ENCODE results near the gene ABRACL. TPM values are rescaled to one million over a fixed set of nuclear protein-coding genes. Genes with fewer than 3 reads are reported as not detected.

Gene ABRACL
- polyA plus RNA-seq, 1 donor (not counting 4 experiments of a cell fraction or from before 2014, with no cell fraction given): 120 TPM

DNA sequence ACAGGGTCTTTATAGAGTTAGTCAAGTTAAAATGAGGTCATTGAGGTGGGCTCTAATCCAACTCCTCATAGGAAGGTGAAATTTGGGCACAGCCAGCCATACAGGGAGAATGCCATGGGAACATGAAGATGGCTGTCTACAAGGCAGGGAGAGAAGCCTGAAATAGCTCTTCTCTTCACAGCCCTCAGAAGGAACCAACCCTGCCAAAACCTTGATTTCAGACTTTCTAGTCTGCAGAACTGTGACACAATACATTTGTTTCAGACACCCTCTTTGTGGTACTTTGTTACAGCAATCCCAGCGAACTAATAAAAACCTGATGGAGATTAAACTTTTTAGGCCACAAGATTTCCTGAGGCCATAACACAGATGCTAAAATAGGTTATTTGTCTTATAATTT is 63.3 kb downstream of the ABRACL start:
- no peak overlapping the region for H3K9ac ChIP-seq (ENCODE audit: control insufficient read depth, extremely low read depth, insufficient read depth, low read length)
- FAIRE-seq (no peak), DNase-seq (ENCODE audit: low read depth, low spot score) (no peak)
- no peaks in the 10 kb centered on the region for H3K36me3 ChIP-seq (ENCODE audit: control insufficient read depth in 2 of 2, extremely low read depth in 1 of 2, insufficient read depth in 2 of 2, low read length in 2 of 2)
- no peaks in the 10 kb centered on the region for H4K20me1 ChIP-seq (ENCODE audit: control insufficient read depth, extremely low read depth, insufficient read depth, low read length)
- H3K4me2 ChIP-seq (ENCODE audit: control insufficient read depth, extremely low read depth, insufficient read depth, low read depth, low read length): no peak overlapping the region
- H3K27ac ChIP-seq (ENCODE audit: control insufficient read depth, insufficient read depth, low read length): no peak overlapping the region
- H3K4me1 ChIP-seq (ENCODE audit: control insufficient read depth, extremely low read depth, insufficient read depth, low read length): no peaks in the 10 kb centered on the region
- no peaks in the 10 kb centered on the region for H3K9me1 ChIP-seq (ENCODE audit: control insufficient read depth, extremely low read depth, insufficient read depth, low read length)
- no peak overlapping the region for H2AFZ ChIP-seq (ENCODE audit: control insufficient read depth, low read length)
- no peaks in the 10 kb centered on the region for H3K27me3 ChIP-seq (ENCODE audit: control insufficient read depth, extremely low read depth, insufficient read depth, low read length)
- H3K79me2 ChIP-seq (ENCODE audit: control insufficient read depth, insufficient read depth, low read length): no peaks in the 10 kb centered on the region
- no peaks in the 10 kb centered on the region for H3K9me3 ChIP-seq (ENCODE audit: control insufficient read depth, low read depth, low read length)
- dilution Hi-C loops (cut with MboI; ENCODE audit: extremely low pct_ligation_motif_present, low sequenced_read_pairs): no loop called here
- H3K4me3 ChIP-seq (ENCODE audit: control insufficient read depth in 2 of 3, extremely low read depth in 1 of 3, insufficient read depth in 2 of 3, low read depth in 1 of 3, low read length in 3 of 3): no peak overlapping the region
- TF ChIP-seq CTCF (optimal IDR thresholded peaks at IDR 0.05 in 1 of 3, IDR thresholded peaks at IDR 0.05 in 1 of 3, conservative IDR thresholded peaks at IDR 0.05 in 1 of 3; ENCODE audit: extremely low read depth in 1 of 3, insufficient read depth in 2 of 3, low read length in 3 of 3): no peak
- no peak for TF ChIP-seq EZH2 (IDR thresholded peaks at IDR 0.05; ENCODE audit: low read length)

Other genes starting within 250 kb of the ABRACL start
- 0.01 to 0.06 TPM in 2 of 3 replicates, not detected in the other for gene ECT2L, start 232.7 kb upstream of the ABRACL start, polyA plus RNA-seq
- gene REPS1, start 40.5 kb upstream of the ABRACL start, polyA plus RNA-seq: 42.9 to 61.3 TPM (median 55.0 TPM) in 3 replicates
- gene HECA, start 106.3 kb downstream of the ABRACL start, polyA plus RNA-seq: 7.7 to 12.3 TPM (median 9.2 TPM) in 3 replicates

Measured in keratinocyte (primary cell).